Kidney glomerular epithelial cell (primary cell): ENCODE data around the gene HAGHL.

ENCODE experiments used
- DNase-seq: peaks from one replicate; lab custom pipeline; 2025; lab: John Stamatoyannopoulos, UW

HAGHL gene

GRCh38 chr16:759110-759910 is 32.4 kb downstream of the HAGHL start:
- DNase-seq, result no peak

- no peak for DNase-seq
These were observed 33.2 kb downstream of the HAGHL start for GRCh38 chr16:760065-760464.

- peak; percentile 29 for DNase-seq
These were observed 33.8 kb downstream of the HAGHL start, which contains the start of gene MSLN for GRCh38 chr16:760545-761343. Gene MSLN (plus strand): TSS chr16:760734. CDS start chr16:762681, 1,947 bp downstream.

GRCh38 chr16:761625-762513 is 35.0 kb downstream of the HAGHL start:
- DNase-seq, result no peak

GRCh38 chr16:762595-763268 is 35.8 kb downstream of the HAGHL start:
- no peak for DNase-seq

- no peak for DNase-seq
These were observed 36.7 kb downstream of the HAGHL start for GRCh38 chr16:763369-764183.

GRCh38 chr16:764184-764750 is 37.4 kb downstream of the HAGHL start:
- DNase-seq, result no peak

GRCh38 chr16:764848-765487 is 38.1 kb downstream of the HAGHL start:
- no peak for DNase-seq

GRCh38 chr16:765488-765865 is 38.6 kb downstream of the HAGHL start:
- no peak for DNase-seq

- DNase-seq, result no peak
These were observed 39.3 kb downstream of the HAGHL start for GRCh38 chr16:766008-766819.

GRCh38 chr16:766820-767640 is 40.1 kb downstream of the HAGHL start:
- no peak for DNase-seq

GRCh38 chr16:767743-768235 is 40.9 kb downstream of the HAGHL start:
- no peak for DNase-seq

GRCh38 chr16:768428-768827 is 41.5 kb downstream of the HAGHL start:
- no peak for DNase-seq

- DNase-seq, result no peak
These were observed 42.4 kb downstream of the HAGHL start for GRCh38 chr16:769184-769784.

- DNase-seq, result no peak
These were observed 43.0 kb downstream of the HAGHL start for GRCh38 chr16:769934-770333.

- DNase-seq, result no peak
These were observed 43.5 kb downstream of the HAGHL start for GRCh38 chr16:770411-770810.

- DNase-seq, result no peak
These were observed 46.1 kb downstream of the HAGHL start for GRCh38 chr16:772959-773358.
